ENCODE data around the gene GID8. TPM values are rescaled to one million over a fixed set of nuclear protein-coding genes. Genes with fewer than 3 reads are reported as not detected.

The GID8 gene
- total and polyA plus RNA-seq, 2 of the 13 experiments (the other 11 are each of a cell fraction or from before 2014, with no cell fraction given): 39.6 to 59.8 TPM

DNA sequence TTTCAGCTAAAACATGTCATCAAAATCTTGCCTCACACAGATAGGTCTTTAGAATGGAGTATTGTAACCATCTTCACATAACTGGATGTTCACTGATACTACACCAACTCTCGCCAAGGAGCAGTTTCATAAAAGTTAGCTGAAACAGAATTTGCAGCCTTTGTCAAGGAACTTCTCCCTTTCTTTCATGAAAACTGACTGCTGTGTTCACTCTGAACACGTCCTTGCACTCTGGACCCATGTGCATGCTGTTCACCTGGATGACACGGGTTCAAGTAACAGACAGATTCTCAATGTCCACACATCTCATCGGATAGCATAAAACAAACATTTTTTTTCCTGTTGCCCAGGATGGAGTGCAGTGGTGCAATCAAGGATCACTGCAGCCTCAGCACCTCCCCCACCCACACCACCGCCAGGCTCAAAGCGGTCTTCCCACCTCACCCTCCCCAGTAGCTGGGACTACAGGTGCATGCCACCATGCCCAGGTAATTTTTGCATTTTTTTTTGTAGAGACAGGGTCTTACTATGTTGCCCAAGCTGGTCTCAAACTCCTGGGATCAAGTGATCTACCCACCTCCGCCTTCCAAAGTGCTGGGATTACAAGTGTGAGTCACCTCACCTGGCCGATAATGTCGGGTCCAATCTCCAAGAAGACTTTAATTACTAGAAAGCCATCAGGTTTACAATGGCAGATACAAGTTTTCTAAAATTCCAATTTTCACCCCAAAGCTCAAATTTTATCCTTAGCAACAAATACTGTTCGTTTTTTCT lies 21.1 kb upstream of the GID8 start (continued):
- TF ChIP-seq ZNF879 (CRISPR knock-in tag; IDR thresholded peaks at IDR 0.05): no peak
- no peak for TF ChIP-seq ZNF234 (CRISPR knock-in tag; conservative IDR thresholded peaks at IDR 0.05)
- TF ChIP-seq, protein P1, sequence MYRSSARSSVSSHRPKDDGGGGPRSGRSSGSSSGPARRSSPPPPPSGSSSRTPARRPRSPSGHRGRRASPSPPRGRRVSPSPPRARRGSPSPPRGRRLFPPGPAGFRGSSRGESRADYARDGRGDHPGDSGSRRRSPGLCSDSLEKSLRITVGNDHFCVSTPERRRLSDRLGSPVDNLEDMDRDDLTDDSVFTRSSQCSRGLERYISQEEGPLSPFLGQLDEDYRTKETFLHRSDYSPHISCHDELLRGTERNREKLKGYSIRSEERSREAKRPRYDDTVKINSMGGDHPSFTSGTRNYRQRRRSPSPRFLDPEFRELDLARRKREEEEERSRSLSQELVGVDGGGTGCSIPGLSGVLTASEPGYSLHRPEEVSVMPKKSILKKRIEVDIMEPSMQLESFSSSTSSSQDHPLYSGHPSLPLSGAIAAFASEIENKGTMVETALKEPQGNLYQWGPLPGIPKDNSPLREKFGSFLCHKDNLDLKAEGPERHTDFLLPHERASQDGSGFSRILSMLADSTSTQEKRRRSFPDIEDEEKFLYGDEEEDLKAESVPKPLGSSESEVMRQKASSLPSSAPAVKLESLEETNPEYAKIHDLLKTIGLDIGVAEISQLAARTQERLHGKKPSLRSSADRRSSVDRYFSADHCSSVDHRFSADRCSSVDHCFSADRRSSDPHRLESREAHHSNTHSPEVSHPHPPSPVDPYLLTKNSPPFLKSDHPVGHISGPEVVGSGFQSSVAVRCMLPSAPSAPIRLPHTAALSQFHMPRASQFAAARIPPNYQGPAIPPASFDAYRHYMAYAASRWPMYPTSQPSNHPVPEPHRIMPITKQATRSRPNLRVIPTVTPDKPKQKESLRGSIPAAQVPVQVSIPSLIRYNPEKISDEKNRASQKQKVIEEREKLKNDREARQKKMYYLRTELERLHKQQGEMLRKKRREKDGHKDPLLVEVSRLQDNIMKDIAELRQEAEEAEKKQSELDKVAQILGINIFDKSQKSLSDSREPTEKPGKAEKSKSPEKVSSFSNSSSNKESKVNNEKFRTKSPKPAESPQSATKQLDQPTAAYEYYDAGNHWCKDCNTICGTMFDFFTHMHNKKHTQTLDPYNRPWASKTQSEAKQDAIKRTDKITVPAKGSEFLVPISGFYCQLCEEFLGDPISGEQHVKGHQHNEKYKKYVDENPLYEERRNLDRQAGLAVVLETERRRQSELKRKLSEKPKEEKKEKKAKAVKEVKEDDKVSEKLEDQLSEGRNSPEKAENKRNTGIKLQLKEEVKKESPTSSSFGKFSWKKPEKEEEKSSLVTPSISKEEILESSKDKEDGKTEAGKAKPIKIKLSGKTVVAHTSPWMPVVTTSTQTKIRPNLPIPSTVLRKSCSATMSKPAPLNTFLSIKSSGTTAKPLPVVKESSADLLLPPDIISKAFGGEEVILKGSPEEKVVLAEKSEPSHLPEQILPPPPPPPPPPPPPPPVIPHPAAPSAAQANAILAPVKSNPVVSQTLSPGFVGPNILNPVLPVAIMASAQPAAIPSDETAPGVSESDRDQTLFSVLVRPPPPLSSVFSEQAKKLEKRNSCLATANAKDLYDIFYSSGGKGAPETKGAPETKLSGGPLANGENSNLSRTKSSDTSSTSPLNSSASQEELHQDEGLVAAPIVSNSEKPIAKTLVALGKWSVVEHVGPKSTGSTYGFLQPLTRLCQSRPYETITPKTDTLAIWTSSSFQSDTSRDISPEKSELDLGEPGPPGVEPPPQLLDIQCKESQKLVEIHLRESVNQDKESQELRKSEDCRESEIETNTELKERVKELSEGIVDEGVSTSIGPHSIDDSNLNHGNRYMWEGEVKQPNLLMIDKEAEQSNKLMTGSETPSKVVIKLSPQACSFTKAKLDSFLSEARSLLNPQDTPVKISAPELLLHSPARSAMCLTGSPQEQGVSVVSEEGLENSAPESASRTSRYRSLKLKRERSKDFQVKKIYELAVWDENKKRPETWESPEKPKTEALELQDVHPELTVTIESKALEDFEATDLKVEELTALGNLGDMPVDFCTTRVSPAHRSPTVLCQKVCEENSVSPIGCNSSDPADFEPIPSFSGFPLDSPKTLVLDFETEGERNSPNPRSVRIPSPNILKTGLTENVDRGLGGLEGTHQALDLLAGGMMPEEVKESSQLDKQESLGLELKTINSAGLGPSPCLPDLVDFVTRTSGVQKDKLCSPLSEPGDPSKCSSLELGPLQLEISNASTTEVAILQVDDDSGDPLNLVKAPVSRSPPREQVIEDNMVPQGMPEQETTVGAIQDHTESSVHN (CRISPR knock-in tag; IDR thresholded peaks at IDR 0.05): peak; percentile 84; the same call in 1 of the 2 replicates
- peak; percentile 96 for TF ChIP-seq FOXA3 (CRISPR knock-in tag; IDR thresholded peaks at IDR 0.05)
- TF ChIP-seq MTA1 (CRISPR knock-in tag; IDR thresholded peaks at IDR 0.05; ENCODE audit: borderline replicate concordance): peak; percentile 99
- peak; percentile 66; the same call in 1 of the 2 replicates for TF ChIP-seq ATF1 (CRISPR knock-in tag; IDR thresholded peaks at IDR 0.05)
- no peak for TF ChIP-seq PCBP2 (optimal IDR thresholded peaks at IDR 0.05; ENCODE audit: low read depth, low read length, poor library complexity, severe bottlenecking)
- TF ChIP-seq ZNF333 (CRISPR knock-in tag; IDR thresholded peaks at IDR 0.05; ENCODE audit: borderline replicate concordance): 0 out of 2 replicates have a peak, but pooled peaks have one; percentile 54
- no peak for TF ChIP-seq NFE2 (CRISPR knock-in tag; IDR thresholded peaks at IDR 0.05)
- peak; percentile 73; the same call in 1 of the 2 replicates for TF ChIP-seq ZNF431 (CRISPR knock-in tag; IDR thresholded peaks at IDR 0.05; ENCODE audit: borderline replicate concordance, low read depth)
- peak; percentile 57; the same call in 1 of the 2 replicates for TF ChIP-seq NKX3-1 (CRISPR knock-in tag; IDR thresholded peaks at IDR 0.05)
- TF ChIP-seq, protein P2, sequence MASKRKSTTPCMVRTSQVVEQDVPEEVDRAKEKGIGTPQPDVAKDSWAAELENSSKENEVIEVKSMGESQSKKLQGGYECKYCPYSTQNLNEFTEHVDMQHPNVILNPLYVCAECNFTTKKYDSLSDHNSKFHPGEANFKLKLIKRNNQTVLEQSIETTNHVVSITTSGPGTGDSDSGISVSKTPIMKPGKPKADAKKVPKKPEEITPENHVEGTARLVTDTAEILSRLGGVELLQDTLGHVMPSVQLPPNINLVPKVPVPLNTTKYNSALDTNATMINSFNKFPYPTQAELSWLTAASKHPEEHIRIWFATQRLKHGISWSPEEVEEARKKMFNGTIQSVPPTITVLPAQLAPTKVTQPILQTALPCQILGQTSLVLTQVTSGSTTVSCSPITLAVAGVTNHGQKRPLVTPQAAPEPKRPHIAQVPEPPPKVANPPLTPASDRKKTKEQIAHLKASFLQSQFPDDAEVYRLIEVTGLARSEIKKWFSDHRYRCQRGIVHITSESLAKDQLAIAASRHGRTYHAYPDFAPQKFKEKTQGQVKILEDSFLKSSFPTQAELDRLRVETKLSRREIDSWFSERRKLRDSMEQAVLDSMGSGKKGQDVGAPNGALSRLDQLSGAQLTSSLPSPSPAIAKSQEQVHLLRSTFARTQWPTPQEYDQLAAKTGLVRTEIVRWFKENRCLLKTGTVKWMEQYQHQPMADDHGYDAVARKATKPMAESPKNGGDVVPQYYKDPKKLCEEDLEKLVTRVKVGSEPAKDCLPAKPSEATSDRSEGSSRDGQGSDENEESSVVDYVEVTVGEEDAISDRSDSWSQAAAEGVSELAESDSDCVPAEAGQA (IDR thresholded peaks at IDR 0.05; ENCODE audit: low read depth): 0 out of 2 replicates have a peak, but pooled peaks have one; percentile 38
- TF ChIP-seq, protein P2 (CRISPR knock-in tag; IDR thresholded peaks at IDR 0.05; ENCODE audit: borderline replicate concordance): no peak
- TF ChIP-seq, protein P3, sequence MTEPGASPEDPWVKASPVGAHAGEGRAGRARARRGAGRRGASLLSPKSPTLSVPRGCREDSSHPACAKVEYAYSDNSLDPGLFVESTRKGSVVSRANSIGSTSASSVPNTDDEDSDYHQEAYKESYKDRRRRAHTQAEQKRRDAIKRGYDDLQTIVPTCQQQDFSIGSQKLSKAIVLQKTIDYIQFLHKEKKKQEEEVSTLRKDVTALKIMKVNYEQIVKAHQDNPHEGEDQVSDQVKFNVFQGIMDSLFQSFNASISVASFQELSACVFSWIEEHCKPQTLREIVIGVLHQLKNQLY (CRISPR knock-in tag; IDR thresholded peaks at IDR 0.05): peak; percentile 99
- peak; percentile 98 for TF ChIP-seq CEBPG (CRISPR knock-in tag; IDR thresholded peaks at IDR 0.05)
